GM12872 (cell line): ENCODE data around the gene ARL4A.

ENCODE experiments used
- TF ChIP-seq, protein P1 (sequence below): IDR thresholded peaks from 3 replicates; pipeline ENCODE4 v1.5.1; 2011; ENCODE audit warnings: low read depth, mild to moderate bottlenecking, low read length, moderate library complexity; ENCODE audit not compliant: insufficient read depth

ARL4A gene

DNA sequence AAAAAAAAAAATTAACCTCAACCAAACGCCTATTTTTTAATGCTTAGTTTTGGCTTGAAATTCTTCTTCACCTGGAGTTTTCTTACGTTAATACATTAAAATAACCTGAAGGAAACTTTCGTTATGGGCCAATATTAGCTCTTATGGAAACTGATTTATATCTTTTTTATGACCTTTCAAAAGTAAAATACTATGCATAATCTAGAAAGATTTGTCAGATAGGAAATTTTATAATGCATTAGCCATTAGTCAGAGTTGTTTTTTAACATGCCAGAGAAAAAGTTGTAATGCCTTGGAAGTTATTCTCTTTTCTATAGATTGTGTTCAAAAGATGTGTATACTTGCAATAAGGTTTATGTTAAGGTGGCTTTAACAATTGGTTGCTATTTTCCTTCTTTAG, 34.3 kb upstream of the ARL4A start:
- TF ChIP-seq, protein P1, sequence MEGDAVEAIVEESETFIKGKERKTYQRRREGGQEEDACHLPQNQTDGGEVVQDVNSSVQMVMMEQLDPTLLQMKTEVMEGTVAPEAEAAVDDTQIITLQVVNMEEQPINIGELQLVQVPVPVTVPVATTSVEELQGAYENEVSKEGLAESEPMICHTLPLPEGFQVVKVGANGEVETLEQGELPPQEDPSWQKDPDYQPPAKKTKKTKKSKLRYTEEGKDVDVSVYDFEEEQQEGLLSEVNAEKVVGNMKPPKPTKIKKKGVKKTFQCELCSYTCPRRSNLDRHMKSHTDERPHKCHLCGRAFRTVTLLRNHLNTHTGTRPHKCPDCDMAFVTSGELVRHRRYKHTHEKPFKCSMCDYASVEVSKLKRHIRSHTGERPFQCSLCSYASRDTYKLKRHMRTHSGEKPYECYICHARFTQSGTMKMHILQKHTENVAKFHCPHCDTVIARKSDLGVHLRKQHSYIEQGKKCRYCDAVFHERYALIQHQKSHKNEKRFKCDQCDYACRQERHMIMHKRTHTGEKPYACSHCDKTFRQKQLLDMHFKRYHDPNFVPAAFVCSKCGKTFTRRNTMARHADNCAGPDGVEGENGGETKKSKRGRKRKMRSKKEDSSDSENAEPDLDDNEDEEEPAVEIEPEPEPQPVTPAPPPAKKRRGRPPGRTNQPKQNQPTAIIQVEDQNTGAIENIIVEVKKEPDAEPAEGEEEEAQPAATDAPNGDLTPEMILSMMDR, result no peak

DNA sequence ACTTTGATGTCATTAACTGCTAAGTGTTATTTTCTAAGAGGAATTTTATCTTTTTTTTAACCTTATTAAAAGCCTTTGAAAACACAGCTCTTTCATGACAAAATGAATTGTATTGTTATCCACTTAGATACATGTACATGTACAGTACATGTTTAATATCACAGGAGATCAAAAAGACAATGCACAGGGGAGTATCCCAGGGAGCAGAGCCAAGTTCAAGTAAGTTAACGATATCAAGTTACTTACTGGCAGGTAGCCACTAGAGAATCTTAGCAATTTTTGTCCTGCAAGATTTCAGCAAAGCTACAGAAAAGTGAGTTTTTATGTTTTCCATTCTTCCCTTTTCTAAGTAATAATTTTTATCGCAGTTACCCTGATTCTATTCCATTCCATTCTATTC, 33.9 kb upstream of the ARL4A start:
- TF ChIP-seq, protein P1, result no peak

DNA sequence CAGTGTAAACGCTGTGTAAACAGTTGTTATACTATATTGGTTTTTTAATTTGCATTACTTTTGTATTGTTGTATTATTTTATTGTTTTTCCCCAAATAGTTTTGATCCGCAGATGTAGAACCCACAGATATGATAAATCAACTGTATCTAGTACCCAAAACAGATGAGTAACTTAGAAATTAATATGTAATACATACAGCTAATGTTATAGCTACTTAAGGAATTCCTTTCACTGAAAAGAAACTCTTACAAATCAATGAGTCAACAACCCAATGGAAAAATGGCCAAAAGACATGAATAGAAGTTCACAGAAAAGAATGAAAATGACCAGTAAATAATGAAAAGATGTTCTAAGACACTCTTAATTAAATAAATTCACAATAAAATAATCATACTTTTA, 32.3 kb upstream of the ARL4A start:
- TF ChIP-seq, protein P1, result no peak

DNA sequence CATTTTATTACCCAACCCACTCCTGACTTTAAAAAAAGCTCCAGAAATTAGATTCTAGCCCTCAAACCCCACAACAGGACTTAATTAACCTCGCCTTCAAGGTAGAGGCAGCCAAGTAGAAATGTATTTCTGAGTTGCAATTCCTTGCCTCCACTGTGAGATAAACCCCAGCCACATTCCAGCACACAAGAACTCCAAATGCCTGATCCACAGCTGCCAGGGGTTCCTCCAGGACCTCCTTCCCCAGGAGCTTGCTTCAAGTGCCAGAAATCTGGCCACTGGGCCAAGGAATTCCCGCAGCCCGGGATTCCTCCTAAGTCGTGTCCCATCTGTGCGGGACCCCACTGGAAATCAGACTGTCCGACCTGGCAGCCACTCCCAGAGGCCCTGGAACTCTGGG, 25.9 kb upstream of the ARL4A start:
- TF ChIP-seq, protein P1, result no peak

DNA sequence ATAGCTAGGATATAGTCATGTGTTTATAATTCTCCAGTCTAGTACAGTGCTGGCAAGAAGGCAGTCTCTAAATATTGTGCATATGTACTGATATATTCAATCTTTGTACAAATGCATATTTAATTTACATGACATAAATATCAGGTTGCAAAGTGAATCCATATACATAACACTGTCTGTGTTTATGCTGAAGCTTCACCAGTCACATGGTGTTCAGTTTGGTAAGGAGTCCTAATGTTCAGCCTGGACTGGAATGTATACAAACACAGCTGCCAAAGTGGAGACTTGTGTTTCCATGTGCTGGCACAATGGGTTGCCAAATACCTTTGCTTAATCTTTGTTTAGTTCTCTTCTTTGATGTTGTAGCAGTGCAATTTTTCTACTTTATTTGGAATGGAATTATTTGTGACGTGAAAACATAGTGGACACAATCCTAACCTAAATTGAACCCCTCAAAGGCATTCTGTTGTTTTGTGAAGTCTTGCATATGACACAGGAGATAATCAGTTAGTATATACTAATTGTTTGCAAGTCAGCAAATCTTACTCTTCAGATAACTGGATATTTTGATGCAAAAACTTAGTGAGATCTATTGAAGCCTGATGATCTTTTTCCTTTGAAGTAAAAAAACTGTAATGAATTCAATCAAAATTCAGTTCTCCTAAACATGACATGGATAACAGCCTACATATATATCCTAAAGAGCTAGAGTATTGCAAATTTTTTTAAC, 17.3 kb upstream of the ARL4A start:
- TF ChIP-seq, protein P1, result no peak

DNA sequence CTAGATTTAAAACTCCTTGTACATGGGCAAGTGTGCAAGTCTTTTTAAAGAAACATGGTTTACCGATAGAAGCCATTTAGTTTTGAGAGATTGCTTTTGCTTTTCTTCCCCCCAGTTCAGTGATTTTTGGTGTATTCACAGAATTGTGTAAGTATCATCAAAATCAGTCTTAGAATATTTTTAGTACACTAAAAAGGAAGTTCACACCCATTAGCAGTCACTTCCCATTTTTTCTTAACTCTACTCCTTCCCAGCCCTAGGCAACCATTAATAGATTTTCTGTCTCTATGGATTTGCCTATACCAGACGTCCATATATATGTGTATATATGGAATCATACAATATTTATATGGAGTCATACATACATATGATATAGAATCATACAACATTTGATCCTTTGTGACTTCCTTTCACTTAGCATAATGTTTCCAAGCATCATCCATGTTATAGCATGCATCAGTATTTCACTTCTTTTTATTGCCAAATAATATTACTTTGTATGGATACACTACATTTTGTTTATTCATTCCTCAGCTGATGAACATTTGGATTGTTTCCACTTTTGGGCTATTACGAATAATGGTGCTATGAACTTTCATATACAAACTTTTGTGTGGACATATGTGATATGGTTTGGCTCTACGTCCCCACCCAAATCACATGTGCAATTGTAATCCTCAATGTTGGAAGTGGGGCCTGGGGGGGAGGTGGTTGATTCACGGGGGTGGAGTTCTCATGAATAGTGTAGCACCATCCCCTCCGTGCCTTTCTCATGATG, 16.5 kb upstream of the ARL4A start:
- TF ChIP-seq, protein P1, result no peak

DNA sequence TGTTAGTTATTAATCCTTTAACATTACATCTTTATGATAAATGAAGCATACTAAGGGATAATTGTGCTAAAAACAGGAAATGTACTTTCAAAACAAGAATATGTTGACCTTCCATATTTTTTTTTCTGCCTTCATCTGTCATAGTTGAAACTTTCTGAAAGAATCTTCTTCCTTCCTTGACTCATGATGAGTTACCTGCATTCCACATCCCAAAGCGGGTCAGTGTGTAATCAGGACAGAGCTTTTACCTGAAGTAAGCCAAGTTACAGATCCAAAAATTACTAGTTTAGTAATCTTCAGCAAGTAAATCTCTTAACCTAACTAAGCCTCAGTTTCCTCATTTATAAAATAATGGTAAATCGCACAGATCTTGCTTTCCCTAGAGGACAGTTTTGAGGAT, 13.4 kb upstream of the ARL4A start:
- TF ChIP-seq, protein P1, result no peak
